ENCODE data around the gene ZNF516. TPM values are rescaled to one million over a fixed set of nuclear protein-coding genes. Genes with fewer than 3 reads are reported as not detected.

ZNF516 gene
- total RNA-seq, 1 experiment from 2014 or later = 22.6 TPM

- Histone ChIP-seq H3K18ac (ENCODE audit: insufficient read length, low read depth, low read length) (no peak overlapping the region), H2AFZ (ENCODE audit: low read length) (no peak overlapping the region), H3K9me3 (ENCODE audit: control insufficient read depth, low read depth, low read length) (no peaks in the 10 kb centered on the region), H3K4me1 (ENCODE audit: insufficient read depth, low read length) (0 out of 2 replicates have a peak, but pooled peaks cover 4% of the 10 kb centered on the region), H4K5ac (ENCODE audit: insufficient read length, low read depth, low read length) (no peak overlapping the region), H4K91ac (ENCODE audit: insufficient read length, low read depth, low read length) (no peak overlapping the region), H2BK15ac (ENCODE audit: low read depth, low read length) (no peak overlapping the region), H3T11ph (ENCODE audit: low read length) (no peak overlapping the region), H3K23me2 (ENCODE audit: insufficient read length, low read depth, low read length, poor library complexity, severe bottlenecking) (no peaks in the 10 kb centered on the region), H2BK5ac (ENCODE audit: insufficient read length, low read length) (no peak overlapping the region), H3K4ac (ENCODE audit: low read depth, low read length) (no peak overlapping the region), H3K9ac (ENCODE audit: extremely low read depth, insufficient read length, low read length) (no peak overlapping the region), H3K14ac (ENCODE audit: insufficient read depth, low read length) (no peak overlapping the region), H3K23ac (ENCODE audit: insufficient read length, low read depth, low read length) (no peak overlapping the region), H3K4me2 (ENCODE audit: insufficient read depth, insufficient read length, low read length) (no peak overlapping the region), H3K79me2 (ENCODE audit: insufficient read depth, low read length) (no peaks in the 10 kb centered on the region), H2BK20ac (ENCODE audit: low read depth, low read length, poor library complexity, severe bottlenecking) (no peak overlapping the region), H3K56ac (ENCODE audit: insufficient read length, low read depth, low read length) (no peak overlapping the region), H4K20me1 (ENCODE audit: control insufficient read depth, insufficient read depth, insufficient read length) (no peaks in the 10 kb centered on the region), H3K27ac (ENCODE audit: insufficient read length, low read depth, low read length) (no peak overlapping the region), H3K27me3 (ENCODE audit: insufficient read depth, low read length) (no peaks in the 10 kb centered on the region), H4K8ac (replicated peaks; ENCODE audit: insufficient read length, low read depth, low read length) (no peak overlapping the region), H2AK5ac (ENCODE audit: insufficient read length, low read length) (no peak overlapping the region), H2BK12ac (ENCODE audit: insufficient read length, low read depth, low read length) (no peak overlapping the region), H3K79me1 (ENCODE audit: insufficient read depth, low read depth, low read length, poor library complexity, severe bottlenecking) (no peaks in the 10 kb centered on the region), H2BK120ac (ENCODE audit: low read depth, low read length, poor library complexity, severe bottlenecking) (no peak overlapping the region)
- Mint-ChIP-seq H3K4me3 (no peak overlapping the region), H3K27ac (peak overlapping the region in 2 of 3 experiments; percentile 66 to 78; a peak in 1 of 7 replicates), H3K9me3 (no peaks in the 10 kb centered on the region), H3K4me1 (peaks cover 12 to 21% of the 10 kb centered on the region in 2 experiments), H3K27me3 (ENCODE audit: low read depth) (no peaks in the 10 kb centered on the region), H3K36me3 (ENCODE audit: insufficient read depth in 1 of 3, low read depth in 3 of 3) (peaks cover 6 to 17% (median 8%) of the 10 kb centered on the region in 3 experiments; a peak in 5 of 7 replicates)
- no CpG with 5 or more reads among the region's 8 CpGs for WGBS (ENCODE audit: extremely low coverage, insufficient read length, low lambda C conversion rate)
- no peak for DNase-seq
- TF ChIP-seq CTCF (conservative IDR thresholded peaks at IDR 0.05) = no peak
Measured at GRCh38 chr18:76361219-76361618, 133.8 kb downstream of the ZNF516 start.

All from H9 (cell line).